CD4-positive, alpha-beta T cell treated with Interleukin-17A for 4 hours (primary cell): ENCODE data around the gene TSPAN17.

Experiments used
- DNase-seq: peaks from one replicate; pipeline ENCODE4 v3.0.0-alpha.2; 2020; ENCODE audit warnings: mixed read lengths

TSPAN17 gene

DNA sequence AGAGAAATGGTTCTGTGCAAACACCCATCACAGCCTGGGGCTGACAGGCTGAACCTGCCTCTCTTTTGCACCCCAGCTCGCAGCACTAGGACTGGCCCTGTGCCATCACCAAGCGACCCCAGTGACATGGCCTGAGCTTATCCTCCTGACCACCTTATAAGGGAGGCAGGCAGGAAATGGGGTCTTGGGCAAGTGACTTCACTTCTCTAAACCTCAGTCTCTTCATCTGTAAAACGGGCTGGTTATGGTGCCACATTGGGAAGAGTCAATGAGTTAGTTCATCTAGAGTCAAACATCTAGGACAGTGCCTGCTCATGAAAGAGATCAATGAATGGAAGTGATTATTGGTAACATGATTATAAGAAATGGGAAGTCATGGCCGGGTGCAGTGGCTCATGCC lies 23.1 kb upstream of the TSPAN17 start:
- DNase-seq, result no peak

GRCh38 chr5:176624938-176625337 lies 22.3 kb upstream of the TSPAN17 start:
- DNase-seq, result no peak

DNA sequence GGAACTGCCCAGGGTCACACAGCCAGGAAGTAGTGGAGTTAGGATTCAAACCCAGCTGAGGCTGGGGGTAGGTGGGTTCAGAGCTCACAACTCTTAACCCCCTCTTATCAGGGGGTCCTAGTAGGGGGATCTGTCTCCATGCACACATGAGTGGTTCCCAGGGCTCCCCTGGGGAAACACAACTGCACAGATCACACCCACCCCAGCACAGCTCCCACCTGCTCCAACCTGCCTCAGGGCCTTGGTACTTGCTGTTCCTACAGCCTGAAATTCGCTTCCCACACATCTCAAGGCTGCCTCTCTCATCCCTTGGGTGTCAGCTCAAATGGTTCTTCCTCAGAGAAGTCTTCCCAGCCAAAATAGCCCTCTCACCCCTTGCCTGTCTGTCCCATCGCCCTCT lies 21.8 kb upstream of the TSPAN17 start:
- DNase-seq, result no peak

DNA sequence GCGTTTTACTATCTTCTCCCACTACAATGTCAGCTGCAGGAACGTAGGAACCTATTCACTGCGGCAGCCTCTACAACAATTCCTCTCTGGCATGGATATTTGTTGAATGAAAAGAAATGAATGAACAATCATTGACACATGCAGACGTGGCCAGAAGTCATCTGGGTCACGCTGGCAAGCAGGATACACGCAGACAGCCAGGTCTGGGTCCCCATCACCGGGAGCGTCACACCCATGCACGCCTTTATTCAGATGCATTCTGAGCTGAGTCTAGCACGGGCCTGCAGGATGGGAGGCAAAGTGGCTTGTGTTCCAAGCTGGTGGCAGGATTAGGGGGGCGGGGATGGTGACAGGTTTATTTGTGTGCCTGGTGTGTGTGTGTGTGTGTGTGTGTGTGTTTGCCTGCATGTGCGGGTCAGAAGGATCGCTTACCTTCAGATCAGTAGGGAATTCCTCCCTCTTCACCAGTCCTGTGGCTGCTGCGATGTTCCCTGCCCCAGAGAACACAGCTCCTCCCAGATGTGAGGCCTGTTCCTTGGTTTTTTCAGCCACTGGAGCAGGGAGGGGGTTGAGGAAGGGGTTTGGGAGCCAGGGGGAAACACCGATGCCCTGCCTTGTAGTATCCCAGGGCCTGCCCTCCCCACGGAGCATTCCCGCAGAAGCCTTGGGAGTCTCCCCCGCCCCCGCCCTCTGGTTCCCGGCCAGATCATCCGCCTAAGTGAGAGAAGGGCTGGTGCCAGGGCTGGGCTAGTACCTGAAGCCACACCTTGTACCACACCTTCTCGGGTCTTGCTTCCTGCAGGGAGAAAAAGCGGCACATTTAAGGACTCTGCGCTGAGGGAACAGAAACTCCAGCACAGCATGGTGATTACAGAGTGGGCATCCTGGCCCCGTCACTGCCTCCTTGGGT lies 21.1 kb upstream of the TSPAN17 start:
- no peak for DNase-seq

DNA sequence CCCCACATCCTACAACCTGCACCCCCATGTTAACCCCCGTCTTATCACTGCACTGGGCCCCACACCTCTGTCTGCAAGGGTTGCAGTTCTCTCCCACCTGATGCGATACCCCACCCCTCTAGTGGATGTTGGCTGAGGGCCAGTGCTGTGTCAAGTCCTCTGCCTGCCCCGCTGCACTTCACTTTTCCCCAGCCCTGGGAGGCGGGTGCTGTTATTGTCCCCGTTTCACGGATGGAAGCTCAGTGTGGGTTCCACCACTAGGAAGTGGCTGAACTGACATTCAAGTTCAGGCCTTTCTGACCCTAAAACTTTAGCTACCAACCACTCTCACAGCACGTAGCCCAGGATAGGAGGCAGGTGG lies 20.4 kb upstream of the TSPAN17 start:
- DNase-seq, result no peak

DNA sequence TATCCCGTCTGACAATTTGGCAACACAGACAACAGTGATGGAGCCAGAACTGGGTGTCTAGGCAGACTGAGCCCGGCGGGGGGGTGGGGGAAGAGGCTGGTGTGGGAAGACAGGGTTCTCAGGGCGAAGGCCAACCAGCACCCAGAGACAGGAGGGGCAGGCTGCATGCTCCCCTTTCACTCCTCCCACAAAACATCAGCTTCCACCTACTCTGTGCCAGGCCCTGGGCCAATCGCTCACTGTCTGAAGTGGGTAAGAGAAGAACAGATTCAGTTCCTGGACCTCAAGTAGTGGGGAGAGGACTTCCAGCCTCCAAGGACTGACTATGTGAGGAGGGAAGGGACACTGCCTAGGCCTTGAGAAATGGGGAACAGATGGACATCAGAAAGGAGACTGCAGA lies 19.7 kb upstream of the TSPAN17 start:
- no peak for DNase-seq

DNA sequence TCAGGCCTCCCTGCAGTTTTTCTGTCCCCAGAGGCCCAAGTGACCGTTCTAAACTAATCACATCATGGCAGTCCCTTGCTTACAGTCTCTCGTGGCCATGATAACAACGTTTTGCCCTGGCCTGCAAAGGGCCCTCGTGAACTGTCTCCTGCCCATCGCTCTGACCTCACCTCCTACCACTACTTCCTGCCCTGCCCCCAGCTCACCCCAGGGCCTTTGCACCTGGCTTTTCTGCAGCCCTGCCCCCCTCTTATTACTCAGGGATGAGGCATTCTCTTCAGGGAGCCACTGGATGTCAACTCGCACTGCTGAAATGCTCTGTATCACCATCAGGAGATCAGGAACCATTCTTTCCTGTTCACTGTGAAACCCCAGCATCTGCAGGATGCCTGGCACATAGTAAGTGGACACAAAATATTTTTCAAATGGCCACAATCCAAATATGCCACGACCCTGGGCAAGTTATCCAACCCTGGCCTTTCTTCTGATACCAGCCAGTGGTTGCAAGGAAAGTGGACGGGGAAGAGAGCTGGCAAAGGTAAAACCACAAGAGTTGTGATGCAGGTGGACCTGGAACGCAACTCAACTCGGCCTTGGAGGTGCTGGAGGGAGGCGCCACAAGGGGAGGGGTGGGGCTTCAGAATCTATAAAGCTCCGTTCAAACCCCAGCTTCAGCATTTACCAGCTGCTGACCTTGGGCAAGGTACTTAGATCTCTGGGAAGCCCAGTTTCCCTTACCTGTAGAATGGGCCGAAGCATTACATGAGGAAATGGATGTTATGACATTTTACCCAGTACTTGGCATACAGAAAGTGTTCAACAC lies 18.7 kb upstream of the TSPAN17 start:
- DNase-seq, result no peak

- DNase-seq, result no peak
These were observed 17.9 kb upstream of the TSPAN17 start for GRCh38 chr5:176629317-176629852.

- peak; percentile 52 for DNase-seq
These were observed 17.2 kb upstream of the TSPAN17 start, which contains the start of the genes EIF4E1B and SNCB for GRCh38 chr5:176629853-176630680. TSS of gene EIF4E1B (plus strand) at chr5:176630675. CDS start at chr5:176642788, 12,113 bp downstream. TSS of gene SNCB (minus strand) at chr5:176630534. CDS start at chr5:176629654, 880 bp downstream.

DNA sequence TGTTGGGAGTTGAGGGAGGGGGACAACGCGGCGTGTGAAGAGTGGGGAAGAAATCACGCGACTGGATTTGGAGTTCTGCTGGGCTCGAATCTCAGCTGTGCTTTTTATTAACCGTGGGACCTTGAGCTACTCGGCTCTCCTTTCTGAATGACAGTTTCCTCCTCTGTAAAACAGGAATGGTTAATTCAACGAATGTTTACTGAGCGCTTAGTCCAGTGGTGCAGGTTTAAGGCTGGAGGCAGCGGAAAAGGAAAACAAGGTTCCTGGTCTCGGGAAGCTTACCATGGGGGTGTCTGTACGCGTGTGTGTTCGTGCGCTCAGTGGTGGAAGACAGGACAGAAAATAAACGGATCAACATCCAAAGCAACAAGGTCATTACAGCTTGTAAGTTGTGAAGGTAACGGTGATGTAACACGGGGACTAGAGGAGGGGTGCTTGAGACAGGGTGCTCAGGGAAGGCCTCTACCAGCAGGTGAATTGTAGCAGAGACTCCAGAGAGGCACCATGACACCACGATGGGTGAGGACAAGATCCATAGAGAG lies 16.5 kb upstream of the TSPAN17 start:
- DNase-seq, result no peak

DNA sequence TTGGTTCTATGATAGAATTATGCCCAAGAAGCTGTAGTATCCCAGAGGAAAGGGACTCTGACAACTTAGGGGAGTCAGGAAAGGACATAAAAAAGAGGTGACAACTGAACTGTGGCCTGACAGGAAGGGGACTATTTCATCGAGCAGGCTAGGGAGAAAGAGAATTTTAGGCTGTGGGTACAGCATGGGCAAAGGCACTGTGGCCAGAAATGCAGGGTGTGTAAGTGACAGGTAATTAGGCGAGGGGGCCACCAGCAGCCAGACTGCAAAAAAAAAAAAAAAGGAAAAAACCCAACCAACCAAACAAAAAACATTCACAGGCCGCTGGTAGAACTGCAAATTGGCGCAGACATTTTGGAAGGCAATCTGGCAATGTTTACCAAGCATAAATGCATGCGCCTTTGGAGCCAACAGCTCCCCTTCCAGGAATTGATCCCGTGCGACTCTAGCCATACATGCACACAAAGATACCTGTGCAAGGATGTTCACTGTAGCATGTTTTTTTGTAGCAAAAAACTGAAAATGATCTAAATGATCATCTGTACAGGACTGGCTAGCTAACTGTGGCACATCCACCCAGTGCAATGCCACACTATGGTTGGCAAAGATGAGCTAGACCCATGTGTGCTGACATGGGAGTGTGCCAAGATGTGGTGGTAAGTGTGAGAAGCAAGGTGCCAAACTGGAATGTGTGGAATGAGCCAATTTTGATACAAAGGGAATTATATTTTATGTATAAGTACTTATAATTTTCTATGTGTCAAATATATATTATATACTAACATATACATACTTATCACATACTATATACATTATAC lies 15.7 kb upstream of the TSPAN17 start:
- DNase-seq, result no peak

DNA sequence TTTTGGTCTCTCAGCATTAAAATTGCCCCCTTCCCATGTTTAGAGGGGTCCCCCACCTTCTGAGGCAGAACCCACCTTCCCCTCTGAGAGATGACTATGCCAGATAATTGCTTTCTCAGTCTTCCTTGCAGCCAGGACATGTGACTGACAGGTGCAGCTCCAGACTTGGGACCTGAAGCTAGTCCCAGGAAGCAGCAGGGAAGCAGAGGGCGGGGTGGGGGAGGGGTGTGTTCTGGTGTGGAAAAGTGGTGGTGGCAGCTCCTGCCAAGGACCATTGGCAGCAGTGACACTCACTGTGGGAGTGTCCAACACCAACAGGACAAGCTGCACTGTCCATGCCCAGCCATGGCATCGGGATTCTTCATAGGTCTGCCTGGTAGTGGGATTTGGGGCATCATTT lies 14.5 kb upstream of the TSPAN17 start:
- DNase-seq, result no peak

- no peak for DNase-seq
These were observed 13.7 kb upstream of the TSPAN17 start for GRCh38 chr5:176633598-176633997.

DNA sequence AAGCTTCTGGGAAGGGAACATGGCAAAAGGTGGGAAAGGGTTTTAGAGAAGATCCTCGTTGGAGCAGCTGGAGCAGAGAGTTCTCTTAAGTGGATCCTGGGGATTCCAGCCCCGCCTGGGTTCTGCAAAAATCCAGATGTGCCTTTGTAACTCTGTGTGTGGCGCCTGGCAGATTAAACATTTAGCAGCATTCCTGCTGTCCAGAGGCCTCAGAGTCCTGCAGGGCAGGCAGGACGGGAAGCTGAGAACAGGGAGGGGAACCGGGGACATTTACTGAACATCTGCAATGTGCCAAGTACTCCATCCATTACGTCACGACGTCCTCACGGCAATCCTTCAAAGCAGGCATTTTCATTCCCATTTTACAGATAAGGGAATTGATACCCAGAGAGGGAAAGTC lies 10.9 kb upstream of the TSPAN17 start:
- DNase-seq, result no peak

DNA sequence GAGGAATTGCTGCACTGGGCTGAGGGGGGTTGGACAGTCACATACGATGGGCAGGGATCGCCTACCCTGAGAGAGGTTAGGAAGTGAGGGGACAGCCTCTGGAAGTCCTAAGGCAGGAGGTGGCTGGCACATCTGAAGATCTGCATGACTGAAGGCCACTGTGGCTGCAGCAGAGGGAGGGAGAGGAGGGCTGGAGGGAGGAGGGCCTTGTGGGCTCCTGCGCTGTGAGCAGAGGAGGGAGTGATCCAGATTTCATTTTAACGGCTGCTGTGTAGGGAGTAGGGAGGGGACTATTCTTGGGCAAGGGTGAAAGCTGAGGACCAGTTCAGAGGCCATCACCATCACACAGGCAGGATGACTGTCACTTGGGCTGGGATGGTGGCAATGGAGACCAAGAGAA lies 9.7 kb upstream of the TSPAN17 start:
- DNase-seq, result no peak

- DNase-seq, result no peak
These were observed 8.8 kb upstream of the TSPAN17 start for GRCh38 chr5:176638437-176638836.

DNA sequence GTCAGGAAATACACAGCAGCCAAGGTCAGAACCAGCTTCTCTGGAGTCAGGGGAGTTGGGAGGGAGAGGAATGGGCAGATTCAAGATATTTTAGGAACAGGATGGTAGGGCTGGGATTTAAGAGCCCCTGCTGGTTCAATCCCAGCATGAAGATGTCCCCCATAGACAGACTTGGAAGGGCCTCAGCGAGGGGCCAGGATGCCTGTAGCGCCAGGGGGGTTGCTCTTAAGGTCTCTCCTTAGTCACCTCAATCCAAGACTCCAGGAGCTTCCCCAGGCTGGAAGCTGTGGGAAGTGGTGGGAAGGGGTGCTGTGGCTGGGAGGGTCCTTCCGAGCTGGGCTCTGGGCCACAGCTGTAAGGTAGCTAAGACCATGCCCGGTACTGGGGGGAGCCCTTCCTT lies 8.1 kb upstream of the TSPAN17 start:
- DNase-seq, result no peak

DNA sequence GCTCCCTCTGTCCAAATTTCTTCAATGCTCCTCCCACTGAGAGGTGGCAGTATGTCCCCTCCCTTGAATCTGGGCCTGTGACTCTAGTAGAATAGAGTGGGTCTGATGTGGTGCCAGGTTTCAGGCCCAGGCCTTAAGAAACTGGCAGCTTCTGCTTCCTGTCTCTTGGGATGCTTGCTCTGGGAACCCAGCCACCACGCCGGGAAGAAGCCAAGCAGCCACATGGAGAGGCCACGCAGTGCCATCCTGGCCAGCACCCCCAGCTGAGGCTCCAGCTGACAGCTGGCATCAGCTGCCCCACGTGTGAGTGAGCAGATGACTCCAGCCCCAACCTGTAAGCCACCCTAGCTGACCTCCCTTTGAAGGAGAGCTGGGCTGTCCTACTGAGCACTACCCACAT lies 7.3 kb upstream of the TSPAN17 start:
- no peak for DNase-seq

- no peak for DNase-seq
These were observed 6.7 kb upstream of the TSPAN17 start for GRCh38 chr5:176640616-176641015.

DNA sequence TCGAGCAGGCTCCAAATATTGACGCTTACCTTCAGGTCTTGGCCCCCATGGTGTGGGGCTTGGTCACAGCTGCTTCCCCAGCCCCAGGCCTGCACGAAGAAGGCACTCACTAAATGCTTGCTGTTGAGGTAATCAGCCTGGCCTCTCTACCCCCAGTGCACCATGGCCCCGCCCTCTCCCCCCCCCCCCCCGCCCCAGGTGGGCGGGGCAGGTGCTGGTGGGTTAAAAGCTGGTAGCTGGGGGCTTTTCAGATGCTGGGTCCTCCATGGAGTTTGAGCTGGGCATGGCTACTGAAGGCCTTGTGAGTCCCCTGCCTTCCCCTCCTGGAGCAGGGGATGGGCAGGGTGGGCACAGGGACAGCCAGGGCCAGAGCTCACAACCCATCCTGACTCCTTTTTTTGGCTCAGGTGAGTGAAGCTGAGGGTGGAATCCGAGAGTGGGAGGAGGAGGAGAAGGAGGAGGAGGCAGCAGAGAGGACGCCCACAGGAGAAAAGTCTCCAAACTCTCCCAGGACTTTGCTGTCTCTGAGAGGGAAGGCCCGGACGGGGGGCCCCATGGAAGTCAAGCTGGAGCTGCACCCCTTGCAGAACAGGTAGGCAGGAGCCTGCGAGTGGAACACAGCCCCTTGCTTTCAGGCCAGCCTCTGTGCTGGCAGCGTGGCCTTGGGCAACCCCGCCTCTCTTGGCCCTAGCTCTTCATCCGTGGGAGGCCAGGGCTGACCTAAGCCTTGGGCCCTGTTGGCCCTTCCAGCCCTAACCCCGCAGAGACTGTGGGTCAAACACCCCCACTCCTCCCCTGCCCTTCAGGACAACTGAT lies 4.4 kb upstream of the TSPAN17 start:
- no peak for DNase-seq
